ENCODE data around the gene DTD1.
"Not testable (repeated sequence)": the region's sequence is repeated elsewhere in the genome, so short reads cannot be mapped to it uniquely, and the experiment has no call there.

Gene DTD1

GRCh38 chr20:18749528-18749927 is 161.7 kb downstream of the DTD1 start:
- in situ Hi-C loops (cut with HindIII; ENCODE audit: low sequenced_read_pairs), result no loop called here
- no peak for DNase-seq (ENCODE audit: low read depth)
- TF ChIP-seq CTCF (IDR thresholded peaks at IDR 0.05; ENCODE audit: low read depth, low read length, missing control alignments), result no peak
- no peak overlapping the region for H3K4me3 ChIP-seq (ENCODE audit: low read depth, low read length)

GRCh38 chr20:18750735-18751134 is 162.9 kb downstream of the DTD1 start:
- no peak overlapping the region for H3K4me3 ChIP-seq (ENCODE audit: low read depth, low read length)
- no peak for DNase-seq (ENCODE audit: low read depth)
- in situ Hi-C loops (cut with HindIII; ENCODE audit: low sequenced_read_pairs), result no loop called here
- no peak for TF ChIP-seq CTCF (IDR thresholded peaks at IDR 0.05; ENCODE audit: low read depth, low read length, missing control alignments)

- in situ Hi-C loops (cut with HindIII; ENCODE audit: low sequenced_read_pairs), result no loop called here
- no peak for TF ChIP-seq CTCF (IDR thresholded peaks at IDR 0.05; ENCODE audit: low read depth, low read length, missing control alignments)
- no peak for DNase-seq (ENCODE audit: low read depth)
- H3K4me3 ChIP-seq (ENCODE audit: low read depth, low read length), result no peak overlapping the region
Measured at GRCh38 chr20:18754030-18754652, 166.3 kb downstream of the DTD1 start.

DNA sequence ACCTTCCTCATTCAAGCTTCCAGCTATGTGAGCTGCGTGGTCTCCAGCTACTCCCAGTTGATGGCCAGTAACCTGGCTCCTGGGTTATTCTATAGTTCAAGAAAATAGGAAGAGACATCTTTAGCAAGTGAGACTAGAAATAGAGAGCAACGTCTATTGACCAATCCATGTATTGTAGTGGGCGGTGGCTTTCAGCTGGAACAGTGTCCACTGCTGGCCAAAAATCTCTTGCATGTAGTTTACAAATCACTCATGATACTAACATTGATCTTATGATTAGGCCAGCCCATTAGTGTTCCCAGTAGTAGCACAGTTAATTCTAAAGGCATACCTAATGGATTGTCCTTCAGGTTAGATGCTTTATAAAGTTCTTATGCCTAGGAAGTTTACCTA is 166.8 kb downstream of the DTD1 start:
- DNase-seq (ENCODE audit: low read depth), result no peak
- in situ Hi-C loops (cut with HindIII; ENCODE audit: low sequenced_read_pairs), result no loop called here

DNA sequence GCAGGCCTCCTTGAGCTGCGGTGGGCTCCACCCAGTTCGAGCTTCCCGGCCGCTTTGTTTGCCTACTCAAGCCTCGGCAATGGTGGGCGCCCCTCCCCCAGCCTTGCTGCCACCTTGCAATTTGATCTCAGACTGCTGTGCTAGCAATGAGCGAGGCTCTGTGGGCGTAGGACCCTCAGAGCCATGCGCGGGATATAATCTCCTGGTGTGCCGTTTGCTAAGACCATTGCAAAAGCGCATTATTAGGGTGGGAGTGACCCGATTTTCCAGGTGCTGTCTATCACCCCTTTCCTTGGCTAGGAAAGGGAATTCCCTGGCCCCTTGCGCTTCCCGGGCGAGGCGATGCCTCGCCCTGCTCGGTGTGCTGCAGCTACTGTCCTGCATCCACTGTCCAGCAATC is 173.0 kb downstream of the DTD1 start:
- DNase-seq (ENCODE audit: low read depth); in situ Hi-C loops (cut with HindIII; ENCODE audit: low sequenced_read_pairs); H3K4me3 ChIP-seq (ENCODE audit: low read depth, low read length): not testable (repeated sequence)

More for the DNA sequence above, 166.8 kb downstream of the DTD1 start:
- TF ChIP-seq CTCF (IDR thresholded peaks at IDR 0.05; ENCODE audit: low read depth, low read length, missing control alignments), result no peak
- H3K4me3 ChIP-seq (ENCODE audit: low read depth, low read length), result no peak overlapping the region

DNA sequence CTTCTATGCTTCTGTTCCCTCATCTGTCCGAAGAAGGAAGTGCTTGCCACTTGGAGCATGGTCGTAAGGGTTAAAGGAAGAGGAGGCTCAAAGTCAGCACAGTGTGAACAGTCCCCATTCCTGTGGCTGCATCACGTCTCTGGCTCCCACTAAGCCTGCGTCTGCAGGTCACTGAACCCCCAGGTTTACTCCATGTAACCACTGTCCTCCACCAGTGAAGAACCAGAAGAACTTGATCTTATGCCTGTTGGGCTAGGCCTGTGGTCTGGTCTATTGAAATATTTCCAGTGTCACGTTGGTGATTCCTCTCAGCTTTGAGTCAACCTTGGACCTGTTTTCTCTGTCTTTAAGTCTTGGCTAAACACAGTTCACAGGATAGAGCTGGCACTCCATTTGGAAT is 179.8 kb downstream of the DTD1 start:
- in situ Hi-C loops (cut with HindIII; ENCODE audit: low sequenced_read_pairs), result no loop called here
- no peak overlapping the region for H3K4me3 ChIP-seq (ENCODE audit: low read depth, low read length)
- TF ChIP-seq CTCF (IDR thresholded peaks at IDR 0.05; ENCODE audit: low read depth, low read length, missing control alignments), result no peak
- no peak for DNase-seq (ENCODE audit: low read depth)

DNA sequence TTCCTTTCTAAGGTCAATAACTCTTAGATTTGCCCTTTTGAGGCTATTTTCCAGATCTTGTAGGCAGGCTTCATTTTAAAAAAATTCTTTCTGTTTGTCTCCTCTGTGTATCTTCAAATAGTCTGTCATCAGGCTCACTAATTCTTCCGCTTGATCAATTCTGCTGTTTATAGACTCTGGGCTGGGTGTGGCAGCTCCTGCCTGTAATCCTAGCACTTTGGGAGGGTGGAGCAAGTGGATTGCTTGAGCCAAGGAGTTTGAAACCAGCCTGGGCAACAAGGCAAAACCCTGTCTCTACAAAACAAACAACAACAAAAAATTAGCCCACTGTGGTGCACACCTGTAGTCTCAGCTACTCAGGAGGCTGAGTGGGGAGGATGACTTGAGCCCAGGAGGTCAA is 185.7 kb downstream of the DTD1 start:
- DNase-seq (ENCODE audit: low read depth), result no peak
- TF ChIP-seq CTCF (IDR thresholded peaks at IDR 0.05; ENCODE audit: low read depth, low read length, missing control alignments), result no peak
- H3K4me3 ChIP-seq (ENCODE audit: low read depth, low read length), result no peak overlapping the region
- in situ Hi-C loops (cut with HindIII; ENCODE audit: low sequenced_read_pairs), result no loop called here
